ENCODE data around the gene CD300E.

CD300E gene

DNA sequence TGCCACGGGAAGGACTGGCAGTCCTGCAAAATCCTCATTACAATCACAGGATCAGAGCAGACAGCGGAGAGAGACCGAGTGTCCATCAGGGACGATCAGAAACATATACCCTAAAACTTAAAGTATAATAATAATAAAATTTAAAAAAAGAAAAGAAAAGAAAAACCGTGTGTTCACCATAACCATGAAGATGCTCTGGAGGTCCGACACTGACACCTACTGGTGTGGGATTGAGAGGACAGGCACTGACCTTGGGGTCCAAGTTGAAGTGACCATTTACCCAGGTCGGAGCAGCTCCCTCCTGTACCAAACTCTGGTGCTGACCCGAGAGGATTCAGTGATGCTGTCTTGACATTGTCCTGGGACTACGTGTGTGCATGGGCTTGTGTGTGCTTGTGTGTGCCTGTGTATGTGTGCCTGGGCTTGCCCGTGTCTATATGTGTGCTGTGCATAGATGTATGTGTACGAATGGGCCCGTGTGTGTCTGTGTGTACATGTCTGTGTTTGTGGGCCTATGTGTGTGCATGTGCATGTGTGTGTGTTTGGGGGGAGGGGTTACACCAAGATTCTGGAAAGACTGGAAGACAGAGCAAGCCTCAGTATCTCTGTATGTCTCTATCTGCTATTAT lies 21.5 kb downstream of the CD300E start:
- TF ChIP-seq, protein P1, sequence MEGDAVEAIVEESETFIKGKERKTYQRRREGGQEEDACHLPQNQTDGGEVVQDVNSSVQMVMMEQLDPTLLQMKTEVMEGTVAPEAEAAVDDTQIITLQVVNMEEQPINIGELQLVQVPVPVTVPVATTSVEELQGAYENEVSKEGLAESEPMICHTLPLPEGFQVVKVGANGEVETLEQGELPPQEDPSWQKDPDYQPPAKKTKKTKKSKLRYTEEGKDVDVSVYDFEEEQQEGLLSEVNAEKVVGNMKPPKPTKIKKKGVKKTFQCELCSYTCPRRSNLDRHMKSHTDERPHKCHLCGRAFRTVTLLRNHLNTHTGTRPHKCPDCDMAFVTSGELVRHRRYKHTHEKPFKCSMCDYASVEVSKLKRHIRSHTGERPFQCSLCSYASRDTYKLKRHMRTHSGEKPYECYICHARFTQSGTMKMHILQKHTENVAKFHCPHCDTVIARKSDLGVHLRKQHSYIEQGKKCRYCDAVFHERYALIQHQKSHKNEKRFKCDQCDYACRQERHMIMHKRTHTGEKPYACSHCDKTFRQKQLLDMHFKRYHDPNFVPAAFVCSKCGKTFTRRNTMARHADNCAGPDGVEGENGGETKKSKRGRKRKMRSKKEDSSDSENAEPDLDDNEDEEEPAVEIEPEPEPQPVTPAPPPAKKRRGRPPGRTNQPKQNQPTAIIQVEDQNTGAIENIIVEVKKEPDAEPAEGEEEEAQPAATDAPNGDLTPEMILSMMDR (IDR thresholded peaks at IDR 0.05; ENCODE audit: insufficient read depth, low read length) = peak; percentile 90
- TF ChIP-seq, protein P2, sequence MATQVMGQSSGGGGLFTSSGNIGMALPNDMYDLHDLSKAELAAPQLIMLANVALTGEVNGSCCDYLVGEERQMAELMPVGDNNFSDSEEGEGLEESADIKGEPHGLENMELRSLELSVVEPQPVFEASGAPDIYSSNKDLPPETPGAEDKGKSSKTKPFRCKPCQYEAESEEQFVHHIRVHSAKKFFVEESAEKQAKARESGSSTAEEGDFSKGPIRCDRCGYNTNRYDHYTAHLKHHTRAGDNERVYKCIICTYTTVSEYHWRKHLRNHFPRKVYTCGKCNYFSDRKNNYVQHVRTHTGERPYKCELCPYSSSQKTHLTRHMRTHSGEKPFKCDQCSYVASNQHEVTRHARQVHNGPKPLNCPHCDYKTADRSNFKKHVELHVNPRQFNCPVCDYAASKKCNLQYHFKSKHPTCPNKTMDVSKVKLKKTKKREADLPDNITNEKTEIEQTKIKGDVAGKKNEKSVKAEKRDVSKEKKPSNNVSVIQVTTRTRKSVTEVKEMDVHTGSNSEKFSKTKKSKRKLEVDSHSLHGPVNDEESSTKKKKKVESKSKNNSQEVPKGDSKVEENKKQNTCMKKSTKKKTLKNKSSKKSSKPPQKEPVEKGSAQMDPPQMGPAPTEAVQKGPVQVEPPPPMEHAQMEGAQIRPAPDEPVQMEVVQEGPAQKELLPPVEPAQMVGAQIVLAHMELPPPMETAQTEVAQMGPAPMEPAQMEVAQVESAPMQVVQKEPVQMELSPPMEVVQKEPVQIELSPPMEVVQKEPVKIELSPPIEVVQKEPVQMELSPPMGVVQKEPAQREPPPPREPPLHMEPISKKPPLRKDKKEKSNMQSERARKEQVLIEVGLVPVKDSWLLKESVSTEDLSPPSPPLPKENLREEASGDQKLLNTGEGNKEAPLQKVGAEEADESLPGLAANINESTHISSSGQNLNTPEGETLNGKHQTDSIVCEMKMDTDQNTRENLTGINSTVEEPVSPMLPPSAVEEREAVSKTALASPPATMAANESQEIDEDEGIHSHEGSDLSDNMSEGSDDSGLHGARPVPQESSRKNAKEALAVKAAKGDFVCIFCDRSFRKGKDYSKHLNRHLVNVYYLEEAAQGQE (IDR thresholded peaks at IDR 0.05; ENCODE audit: insufficient replicate concordance, low read depth) = no peak
- H3K27ac ChIP-seq (replicated peaks) = no peak overlapping the region

DNA sequence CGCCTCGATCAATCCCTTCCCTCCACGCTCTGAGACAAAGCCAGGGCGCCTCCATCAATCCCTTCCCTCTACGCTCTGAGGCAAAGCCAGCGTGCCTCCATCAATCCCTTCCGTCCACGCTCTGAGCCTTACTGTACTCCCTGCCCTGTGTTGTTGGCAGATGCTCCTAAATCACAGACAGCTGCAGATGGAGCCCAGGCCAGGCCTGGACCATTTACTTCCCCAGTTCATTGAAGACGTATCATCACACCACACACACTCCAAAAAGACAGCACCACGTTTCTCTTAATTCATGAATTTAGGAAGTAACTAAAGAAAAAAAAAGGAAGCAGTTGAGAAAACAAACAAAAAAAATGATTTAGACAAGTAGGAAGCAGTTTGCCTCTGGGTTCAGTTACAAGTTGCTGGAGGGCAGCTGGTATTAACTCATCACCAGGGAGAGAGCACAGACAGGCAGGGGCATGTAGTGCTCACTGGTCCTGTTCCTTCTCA lies 24.0 kb downstream of the CD300E start:
- Histone ChIP-seq H3K27me3 (ENCODE audit: insufficient read depth, poor library complexity, severe bottlenecking) (no peaks in the 10 kb centered on the region), H3K27ac (replicated peaks) (no peak overlapping the region), H3K4me3 (replicated peaks; ENCODE audit: insufficient read depth, low read length) (no peak overlapping the region)
- DNase-seq (ENCODE audit: low read depth in 1 of 2, low spot score in 1 of 2) = peak in 1 of 2 experiments; percentile 72
- TF ChIP-seq GABPA (IDR thresholded peaks at IDR 0.05; ENCODE audit: low read depth) (no peak), SPI1 (IDR thresholded peaks at IDR 0.05; ENCODE audit: borderline replicate concordance, low read depth) (no peak), POLR2AphosphoS5 (IDR thresholded peaks at IDR 0.05; ENCODE audit: low read depth) (no peak)
- TF ChIP-seq, protein P2 (IDR thresholded peaks at IDR 0.05; ENCODE audit: insufficient replicate concordance, low read depth) = no peak
- TF ChIP-seq, protein P1 (IDR thresholded peaks at IDR 0.05; ENCODE audit: insufficient read depth, low read length) = no peak

More for the DNA sequence above, 21.5 kb downstream of the CD300E start:
- Histone ChIP-seq H3K4me3 (replicated peaks; ENCODE audit: insufficient read depth, low read length) (no peak overlapping the region), H3K27me3 (ENCODE audit: insufficient read depth, poor library complexity, severe bottlenecking) (no peaks in the 10 kb centered on the region)
- DNase-seq (ENCODE audit: low read depth in 1 of 2, low spot score in 1 of 2) = peak; percentile 41 to 62

DNA sequence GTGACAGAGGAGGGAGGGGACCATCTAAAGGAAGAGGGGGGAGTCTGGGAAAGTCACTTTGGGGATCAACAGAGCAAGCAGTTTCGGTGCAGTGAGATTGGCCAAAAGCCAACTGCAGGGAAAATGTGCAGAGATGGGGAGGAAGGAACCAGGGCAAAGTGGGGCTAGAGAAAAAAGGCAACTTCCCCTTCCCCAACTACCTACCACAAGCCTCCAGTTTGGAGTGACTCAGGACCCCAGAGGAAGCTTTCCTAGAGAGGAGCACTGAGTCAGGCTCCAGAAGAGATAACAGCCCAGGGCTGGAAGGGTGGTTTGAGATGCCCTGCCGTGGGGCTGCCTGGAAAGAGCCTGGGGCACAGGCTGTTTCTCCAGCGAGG lies 24.5 kb downstream of the CD300E start:
- peak; percentile 34 to 75 for DNase-seq (ENCODE audit: low read depth in 1 of 2, low spot score in 1 of 2)
- TF ChIP-seq, protein P2 (IDR thresholded peaks at IDR 0.05; ENCODE audit: insufficient replicate concordance, low read depth) = no peak
- no peak for TF ChIP-seq POLR2AphosphoS5 (IDR thresholded peaks at IDR 0.05; ENCODE audit: low read depth)
- TF ChIP-seq GABPA (IDR thresholded peaks at IDR 0.05; ENCODE audit: low read depth) = no peak
- TF ChIP-seq, protein P1 (IDR thresholded peaks at IDR 0.05; ENCODE audit: insufficient read depth, low read length) = no peak

More for the DNA sequence above, 24.5 kb downstream of the CD300E start:
- H3K4me3 ChIP-seq (replicated peaks; ENCODE audit: insufficient read depth, low read length) = no peak overlapping the region
- no peak overlapping the region for H3K27ac ChIP-seq (replicated peaks)
- no peaks in the 10 kb centered on the region for H3K27me3 ChIP-seq (ENCODE audit: insufficient read depth, poor library complexity, severe bottlenecking)

Measured in HL-60 (cell line).